HG03354 (cell line): ENCODE measurements around the gene GTF2H1.
"Not testable (repeated sequence)": the region's sequence is repeated elsewhere in the genome, so short reads cannot be mapped to it uniquely, and the experiment has no call there.

Source experiments
- ATAC-seq: cut with Tn5 transposase; IDR thresholded peaks from one replicate; pipeline ENCODE4 v1.9.1; 2021; ENCODE audit warnings: mild to moderate bottlenecking; ENCODE audit not compliant: unreplicated experiment, poor library complexity, severe bottlenecking

The GTF2H1 gene

GRCh38 chr11:18369398-18369797, 47.0 kb downstream of the GTF2H1 start:
- no peak for ATAC-seq

GRCh38 chr11:18371279-18371678, 48.9 kb downstream of the GTF2H1 start:
- no peak for ATAC-seq

GRCh38 chr11:18372201-18372600, 49.8 kb downstream of the GTF2H1 start:
- ATAC-seq, result no peak

- ATAC-seq, result no peak
Observed at GRCh38 chr11:18374956-18375355, 52.6 kb downstream of the GTF2H1 start.

- no peak for ATAC-seq
Observed at GRCh38 chr11:18375941-18376340, 53.6 kb downstream of the GTF2H1 start.

GRCh38 chr11:18379201-18379600, 56.8 kb downstream of the GTF2H1 start:
- ATAC-seq, result no peak

GRCh38 chr11:18383388-18384156, 61.2 kb downstream of the GTF2H1 start:
- ATAC-seq, result peak; percentile 86

- peak; percentile 69 for ATAC-seq
Observed at GRCh38 chr11:18384157-18384641, 61.8 kb downstream of the GTF2H1 start.

- ATAC-seq, result no peak
Observed at GRCh38 chr11:18390088-18390487, 67.7 kb downstream of the GTF2H1 start.

GRCh38 chr11:18392434-18393321, 70.3 kb downstream of the GTF2H1 start:
- no peak for ATAC-seq

- no peak for ATAC-seq
Observed at GRCh38 chr11:18393581-18394274, 71.4 kb downstream of the GTF2H1 start.

GRCh38 chr11:18394275-18394927, 72.0 kb downstream of the GTF2H1 start, which contains the start of gene LDHA:
TSS of gene LDHA (plus strand) at chr11:18394563. CDS start at chr11:18396843, 2,280 bp downstream.
- ATAC-seq, result peak; percentile 75

GRCh38 chr11:18394928-18395734, 72.8 kb downstream of the GTF2H1 start:
- no peak for ATAC-seq

GRCh38 chr11:18395735-18396504, 73.6 kb downstream of the GTF2H1 start:
- ATAC-seq, result peak; percentile 72

GRCh38 chr11:18397921-18398320, 75.6 kb downstream of the GTF2H1 start:
- no peak for ATAC-seq

GRCh38 chr11:18401077-18401476, 78.7 kb downstream of the GTF2H1 start:
- ATAC-seq, result not testable (repeated sequence)

- no peak for ATAC-seq
Observed at GRCh38 chr11:18404062-18404461, 81.7 kb downstream of the GTF2H1 start.

- ATAC-seq, result not testable (repeated sequence)
Observed at GRCh38 chr11:18407400-18407799, 85.0 kb downstream of the GTF2H1 start.
